Tibial nerve (tissue), 4 donors: ENCODE results near the gene PRKG1. TPM values are rescaled to one million over a fixed set of nuclear protein-coding genes. Genes with fewer than 3 reads are reported as not detected.
A peak's percentile ranks its signal among the peaks of the same experiment; 100 is the strongest.

Experiments used
- DNase-seq, 2 donors: peaks; one replicate each; pipeline ENCODE4 v3.0.0-alpha.2; 2019; ENCODE audit warnings: low spot score in 2 of 2
- H3K27ac ChIP-seq, 4 donors: fragments of 200-600 bp; sonication (generic) in 3 of 4; one replicate each; pipeline ENCODE4 v1.5.1; 2017 to 2019; ENCODE audit warnings: mild to moderate bottlenecking in 1 of 4
- H3K27me3 ChIP-seq, 2 donors: fragments of 200-600 bp; sonication (generic) in 1 of 2; one replicate each; pipeline versions ENCODE4 v1.5.1 to v1.6.0; 2017 to 2019
- H3K36me3 ChIP-seq, 3 donors: fragments of 200-600 bp; sonication (generic); one replicate each; pipeline ENCODE4 v1.5.1; 2018 to 2019
- H3K4me1 ChIP-seq, 4 donors: fragments of 200-600 bp; sonication (generic) in 3 of 4; one replicate each; pipeline ENCODE4 v1.5.1; 2017 to 2019
- H3K4me3 ChIP-seq, 4 donors: fragments of 200-600 bp; sonication (generic) in 3 of 4; one replicate each; pipeline ENCODE4 v1.5.1; 2017 to 2019; ENCODE audit warnings: mild to moderate bottlenecking in 1 of 4, moderate library complexity in 1 of 4
- H3K9me3 ChIP-seq, 4 donors: fragments of 200-600 bp; sonication (generic) in 3 of 4; one replicate each; pipeline ENCODE4 v1.5.1; 2017 to 2019
- CTCF ChIP-seq, 5 experiments: fragments of 200-600 bp in 3 of 5; fragments of 450-650 bp in 2 of 5; sonication (generic) in 3 of 5; IDR thresholded peaks; one replicate each; pipeline ENCODE4 v1.5.1; 2016 to 2019; ENCODE audit warnings: antibody characterized with exemption in 5 of 5, mild to moderate bottlenecking in 3 of 5, moderate library complexity in 2 of 5
- EP300 ChIP-seq, 2 donors: sonication (generic); formaldehyde crosslinking; IDR thresholded peaks; one replicate each; pipeline ENCODE4 v1.6.1; 2017; ENCODE audit warnings: antibody characterized with exemption in 2 of 2, mild to moderate bottlenecking in 1 of 2
- POLR2A ChIP-seq, 2 donors: fragments of 450-650 bp; IDR thresholded peaks; one replicate each; pipeline ENCODE4 v1.6.1; 2017; ENCODE audit warnings: antibody characterized with exemption in 2 of 2, mild to moderate bottlenecking in 2 of 2, moderate library complexity in 2 of 2
- WGBS, 2 donors: methylation state at CpG; one replicate each; pipeline ENCODE4 v1.1.5; 2018; 5-methylcytosine and 5-hydroxymethylcytosine counted together
- total RNA-seq, 4 donors: library from RNA; depleted of rRNA; stranded (reverse); fragments of >200 nt; gene quantifications; one replicate each; pipeline ENCODE4 v1.1.0, GENCODE V29; 2016

Gene PRKG1
- total RNA-seq, 4 donors from 2014 or later, result 8.7 to 35.0 (median 14.8) TPM

- no peaks in the 10 kb centered on the region for H3K9me3 ChIP-seq
- WGBS, 2 donors, result 53% methylated on average over 5 of the region's 5 CpGs
- no peaks in the 10 kb centered on the region for H3K36me3 ChIP-seq
- H3K4me1 ChIP-seq, result no peaks in the 10 kb centered on the region
- no peak for DNase-seq
- TF ChIP-seq CTCF (IDR thresholded peaks at IDR 0.05) (no peak), EP300 (IDR thresholded peaks at IDR 0.05) (no peak), POLR2A (IDR thresholded peaks at IDR 0.05) (no peak)
- H3K27me3 ChIP-seq, result no peaks in the 10 kb centered on the region
- H3K4me3 ChIP-seq, result no peak overlapping the region
- no peak overlapping the region for H3K27ac ChIP-seq
Measured at GRCh38 chr10:51999096-51999495, 924.8 kb downstream of the PRKG1 start.

- H3K36me3 ChIP-seq, result no peaks in the 10 kb centered on the region
- no peaks in the 10 kb centered on the region for H3K27me3 ChIP-seq
- no peak overlapping the region for H3K27ac ChIP-seq
- H3K4me3 ChIP-seq, result no peak overlapping the region
- 45 to 49% methylated on average over 5 of the region's 5 CpGs for WGBS, 2 donors
- TF ChIP-seq POLR2A (IDR thresholded peaks at IDR 0.05), result no peak
- TF ChIP-seq CTCF (IDR thresholded peaks at IDR 0.05), result peak; percentile 30 to 40 (median 38)
- DNase-seq, result no peak
- H3K9me3 ChIP-seq, result peaks cover 0 to 5% (median 0%) of the 10 kb centered on the region in 4 donors
- H3K4me1 ChIP-seq, result no peaks in the 10 kb centered on the region
Measured at GRCh38 chr10:52004342-52004949, 930.2 kb downstream of the PRKG1 start.

DNA sequence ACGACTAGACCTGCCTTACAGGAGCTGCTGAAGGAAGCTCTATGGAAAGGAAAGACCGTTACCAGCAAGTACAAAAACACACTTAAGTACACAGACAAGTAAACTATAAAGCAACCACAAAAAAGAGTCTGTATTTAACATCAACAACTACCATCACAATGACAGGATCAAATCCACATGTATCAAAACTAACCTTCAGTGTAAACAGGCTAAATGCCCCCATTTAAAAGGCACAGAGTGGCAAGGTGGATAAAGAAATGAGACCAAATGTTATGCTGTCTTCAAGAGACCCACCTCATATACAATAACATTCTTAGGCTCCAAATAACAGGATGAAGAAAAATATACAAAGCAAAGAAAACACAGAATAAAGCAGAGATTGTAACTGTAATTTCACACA is 932.8 kb downstream of the PRKG1 start:
- TF ChIP-seq CTCF (IDR thresholded peaks at IDR 0.05), result no peak
- no peak for TF ChIP-seq POLR2A (IDR thresholded peaks at IDR 0.05)
- no peak for TF ChIP-seq EP300 (IDR thresholded peaks at IDR 0.05)
- H3K9me3 ChIP-seq, result peaks cover 0 to 5% (median 0%) of the 10 kb centered on the region in 4 donors
- no peaks in the 10 kb centered on the region for H3K4me1 ChIP-seq

GRCh38 chr10:52011118-52011517 is 936.8 kb downstream of the PRKG1 start:
- H3K4me1 ChIP-seq, result no peaks in the 10 kb centered on the region
- no peaks in the 10 kb centered on the region for H3K27me3 ChIP-seq
- H3K27ac ChIP-seq, result no peak overlapping the region
- WGBS, 2 donors, result 96 to 97% methylated on average over 1 of the region's 1 CpG
- H3K4me3 ChIP-seq, result no peak overlapping the region
- DNase-seq, result no peak
- peaks cover 0 to 5% (median 0%) of the 10 kb centered on the region in 4 donors for H3K9me3 ChIP-seq
- TF ChIP-seq POLR2A (IDR thresholded peaks at IDR 0.05) (no peak), CTCF (IDR thresholded peaks at IDR 0.05) (no peak), EP300 (IDR thresholded peaks at IDR 0.05) (no peak)
- no peaks in the 10 kb centered on the region for H3K36me3 ChIP-seq

More for the DNA sequence above, 932.8 kb downstream of the PRKG1 start:
- Histone ChIP-seq H3K27me3 (no peaks in the 10 kb centered on the region), H3K4me3 (no peak overlapping the region), H3K36me3 (no peaks in the 10 kb centered on the region), H3K27ac (no peak overlapping the region)
- no peak for DNase-seq
- WGBS, 2 donors, result 95 to 97% methylated on average over 2 of the region's 2 CpGs

DNA sequence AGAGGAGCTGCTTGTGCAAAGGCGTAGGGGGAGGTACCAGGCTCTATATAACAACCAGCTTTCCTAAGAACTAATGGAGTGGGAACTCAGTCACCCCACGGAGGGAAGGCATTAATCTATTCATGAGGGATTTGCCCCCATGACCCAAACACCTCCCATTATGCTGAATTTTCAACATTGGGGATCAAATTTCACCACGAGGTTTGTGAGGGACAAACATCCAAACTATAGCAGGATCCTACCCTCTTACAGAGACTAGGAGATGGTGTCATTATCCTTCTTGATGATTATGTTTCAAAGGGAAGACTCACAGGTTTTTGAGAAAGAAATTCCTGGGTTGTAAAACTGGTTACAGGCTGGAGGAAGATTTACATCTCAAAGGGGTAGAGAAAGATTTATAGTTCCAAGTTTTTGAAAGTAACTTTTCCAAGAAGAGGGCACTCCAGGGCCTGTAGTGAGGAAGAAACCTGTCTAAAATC is 944.8 kb downstream of the PRKG1 start:
- TF ChIP-seq EP300 (IDR thresholded peaks at IDR 0.05) (no peak), POLR2A (IDR thresholded peaks at IDR 0.05) (no peak), CTCF (IDR thresholded peaks at IDR 0.05) (no peak)
- no peak overlapping the region for H3K27ac ChIP-seq
- no peaks in the 10 kb centered on the region for H3K9me3 ChIP-seq
- DNase-seq, result no peak
- no peaks in the 10 kb centered on the region for H3K27me3 ChIP-seq
- no peak overlapping the region for H3K4me3 ChIP-seq
- 39 to 41% methylated on average over 3 of the region's 3 CpGs for WGBS, 2 donors
- no peaks in the 10 kb centered on the region for H3K36me3 ChIP-seq
- no peaks in the 10 kb centered on the region for H3K4me1 ChIP-seq
